ENCODE measurements around the gene ZSCAN9.

GRCh38 chr6:28188111-28188979 lies 36.7 kb upstream of the ZSCAN9 start:
- TF ChIP-seq POLR2AphosphoS5 (IDR thresholded peaks at IDR 0.05; ENCODE audit: low read depth, low read length) (no peak), TAF1 (IDR thresholded peaks at IDR 0.05; ENCODE audit: borderline replicate concordance, low read depth, low read length) (no peak), POLR2A (IDR thresholded peaks at IDR 0.05; ENCODE audit: low read depth, low read length) (no peak)
